ENCODE data around the gene ITIH6. TPM values are rescaled to one million over a fixed set of nuclear protein-coding genes. Genes with fewer than 3 reads are reported as not detected.

Gene ITIH6
- total and polyA plus RNA-seq, 2 donors from 2014 or later, result not detected

- Histone ChIP-seq H3K36me3 (ENCODE audit: control insufficient read depth in 2 of 3, insufficient read depth in 3 of 3, low read length in 3 of 3) (peaks cover 4 to 22% (median 14%) of the 10 kb centered on the region in 3 donors), H3K27me3 (ENCODE audit: control insufficient read depth, insufficient read depth, low read length) (no peaks in the 10 kb centered on the region), H3K27ac (ENCODE audit: low read depth in 2 of 2, low read length in 2 of 2) (no peak overlapping the region), H3K9ac (ENCODE audit: low read length in 3 of 3) (no peak overlapping the region), H3K4me1 (ENCODE audit: control insufficient read depth in 2 of 3, insufficient read depth in 2 of 3, low read depth in 1 of 3, low read length in 3 of 3) (no peaks in the 10 kb centered on the region), H3K9me3 (ENCODE audit: control insufficient read depth in 2 of 3, insufficient read depth in 1 of 3, low read length in 3 of 3) (no peaks in the 10 kb centered on the region), H3K4me3 (ENCODE audit: low read length in 3 of 3) (no peak overlapping the region)
- TF ChIP-seq, protein P1, sequence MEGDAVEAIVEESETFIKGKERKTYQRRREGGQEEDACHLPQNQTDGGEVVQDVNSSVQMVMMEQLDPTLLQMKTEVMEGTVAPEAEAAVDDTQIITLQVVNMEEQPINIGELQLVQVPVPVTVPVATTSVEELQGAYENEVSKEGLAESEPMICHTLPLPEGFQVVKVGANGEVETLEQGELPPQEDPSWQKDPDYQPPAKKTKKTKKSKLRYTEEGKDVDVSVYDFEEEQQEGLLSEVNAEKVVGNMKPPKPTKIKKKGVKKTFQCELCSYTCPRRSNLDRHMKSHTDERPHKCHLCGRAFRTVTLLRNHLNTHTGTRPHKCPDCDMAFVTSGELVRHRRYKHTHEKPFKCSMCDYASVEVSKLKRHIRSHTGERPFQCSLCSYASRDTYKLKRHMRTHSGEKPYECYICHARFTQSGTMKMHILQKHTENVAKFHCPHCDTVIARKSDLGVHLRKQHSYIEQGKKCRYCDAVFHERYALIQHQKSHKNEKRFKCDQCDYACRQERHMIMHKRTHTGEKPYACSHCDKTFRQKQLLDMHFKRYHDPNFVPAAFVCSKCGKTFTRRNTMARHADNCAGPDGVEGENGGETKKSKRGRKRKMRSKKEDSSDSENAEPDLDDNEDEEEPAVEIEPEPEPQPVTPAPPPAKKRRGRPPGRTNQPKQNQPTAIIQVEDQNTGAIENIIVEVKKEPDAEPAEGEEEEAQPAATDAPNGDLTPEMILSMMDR (IDR thresholded peaks at IDR 0.05; ENCODE audit: borderline replicate concordance, extremely low read depth, insufficient read depth), result no peak
- intact Hi-C loops (cut with DNase I), result no loop called here
- DNase-seq (no peak), FAIRE-seq (no peak)
These were observed 20.2 kb upstream of the ITIH6 start for GRCh38 chrX:54818221-54818620.

GRCh38 chrX:54817220-54817820, 19.3 kb upstream of the ITIH6 start:
- no peak overlapping the region for H3K27ac ChIP-seq (ENCODE audit: low read depth in 2 of 2, low read length in 2 of 2)
- no peaks in the 10 kb centered on the region for H3K9me3 ChIP-seq (ENCODE audit: control insufficient read depth in 2 of 3, insufficient read depth in 1 of 3, low read length in 3 of 3)
- H3K36me3 ChIP-seq (ENCODE audit: control insufficient read depth in 2 of 3, insufficient read depth in 3 of 3, low read length in 3 of 3), result peaks cover 4 to 31% (median 20%) of the 10 kb centered on the region in 3 donors
- intact Hi-C loops (cut with DNase I), result no loop called here
- no peak overlapping the region for H3K9ac ChIP-seq (ENCODE audit: low read length in 3 of 3)
- H3K27me3 ChIP-seq (ENCODE audit: control insufficient read depth, insufficient read depth, low read length), result no peaks in the 10 kb centered on the region
- no peak overlapping the region for H3K4me3 ChIP-seq (ENCODE audit: low read length in 3 of 3)
- H3K4me1 ChIP-seq (ENCODE audit: control insufficient read depth in 2 of 3, insufficient read depth in 2 of 3, low read depth in 1 of 3, low read length in 3 of 3), result no peaks in the 10 kb centered on the region
- FAIRE-seq (no peak), DNase-seq (no peak)
- TF ChIP-seq, protein P1 (IDR thresholded peaks at IDR 0.05; ENCODE audit: borderline replicate concordance, extremely low read depth, insufficient read depth), result no peak

GRCh38 chrX:54812306-54812705, 14.3 kb upstream of the ITIH6 start:
- Histone ChIP-seq H3K36me3 (ENCODE audit: control insufficient read depth in 2 of 3, insufficient read depth in 3 of 3, low read length in 3 of 3) (peaks cover 17 to 45% (median 33%) of the 10 kb centered on the region in 3 donors), H3K27me3 (ENCODE audit: control insufficient read depth, insufficient read depth, low read length) (no peaks in the 10 kb centered on the region), H3K4me1 (ENCODE audit: control insufficient read depth in 2 of 3, insufficient read depth in 2 of 3, low read depth in 1 of 3, low read length in 3 of 3) (peaks cover 0 to 10% (median 0%) of the 10 kb centered on the region in 3 donors), H3K4me3 (ENCODE audit: low read length in 3 of 3) (no peak overlapping the region), H3K9ac (ENCODE audit: low read length in 3 of 3) (no peak overlapping the region), H3K9me3 (ENCODE audit: control insufficient read depth in 2 of 3, insufficient read depth in 1 of 3, low read length in 3 of 3) (no peaks in the 10 kb centered on the region), H3K27ac (ENCODE audit: low read depth in 2 of 2, low read length in 2 of 2) (no peak overlapping the region)
- TF ChIP-seq, protein P1 (IDR thresholded peaks at IDR 0.05; ENCODE audit: borderline replicate concordance, extremely low read depth, insufficient read depth), result no peak
- intact Hi-C loops (cut with DNase I), result no loop called here
- DNase-seq, result no peak
- no peak for FAIRE-seq

All from kidney (tissue), 14 donors.